Bronchial epithelial cell (primary cell): ENCODE data around the gene TMEM154. TPM values are rescaled to one million over a fixed set of nuclear protein-coding genes. Genes with fewer than 3 reads are reported as not detected.

Experiments
- DNase-seq: peaks from one replicate; pipeline ENCODE4 v3.0.0-alpha.2; 2010; ENCODE audit warnings: low read depth
- FAIRE-seq: peaks from 2 replicates; lab custom pipeline; 2011; peaks lifted over from hg19 to GRCh38; lab: Jason Lieb, UNC
- H3K27me3 ChIP-seq: 2 replicates; pipeline ENCODE4 v1.5.1; 2011; ENCODE audit warnings: low read length; ENCODE audit not compliant: control insufficient read depth, insufficient read depth
- H3K36me3 ChIP-seq: 2 replicates; pipeline ENCODE4 v1.5.1; 2011; ENCODE audit warnings: low read length; ENCODE audit not compliant: control insufficient read depth, insufficient read depth
- H3K4me3 ChIP-seq: 2 replicates; pipeline ENCODE4 v1.5.1; 2011; ENCODE audit warnings: mild to moderate bottlenecking, low read depth, low read length, control low read depth
- total RNA-seq: library from RNA; depleted of rRNA; stranded (reverse); fragments of >200 nt; gene quantifications from 2 replicates; pipeline ENCODE4 v1.2.1, GENCODE V29; 2014
- TF ChIP-seq, protein P1 (sequence below): IDR thresholded peaks from 2 replicates; pipeline ENCODE4 v1.5.1; 2011; ENCODE audit warnings: mild to moderate bottlenecking, moderate library complexity, low read length, control low read depth, inconsistent platforms; ENCODE audit not compliant: insufficient read depth, severe bottlenecking

The TMEM154 gene
- total RNA-seq, 1 donor from 2014 or later, result 22.4 TPM

DNA sequence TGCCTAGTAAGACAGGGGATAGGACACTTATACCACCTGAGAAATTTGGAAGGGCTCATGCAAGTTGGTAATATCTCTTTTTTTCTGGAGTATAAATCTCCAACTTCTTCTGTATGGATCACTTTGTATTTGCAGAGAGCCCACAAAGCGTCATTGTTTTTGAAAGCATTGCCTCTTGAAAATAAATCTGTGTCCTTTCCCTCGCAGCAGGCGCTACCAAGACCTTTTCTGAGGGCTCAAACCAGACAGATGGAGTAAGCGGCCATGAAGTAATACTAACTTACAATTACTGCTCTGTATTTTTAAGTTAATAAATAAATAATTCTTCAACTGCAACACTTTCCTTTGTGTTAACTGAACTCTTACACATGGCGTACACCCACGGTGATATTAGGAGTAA is 87.9 kb downstream of the TMEM154 start:
- FAIRE-seq (no peak), DNase-seq (no peak)
- Histone ChIP-seq H3K4me3 (no peak overlapping the region), H3K27me3 (no peaks in the 10 kb centered on the region), H3K36me3 (no peaks in the 10 kb centered on the region)
- TF ChIP-seq, protein P1, sequence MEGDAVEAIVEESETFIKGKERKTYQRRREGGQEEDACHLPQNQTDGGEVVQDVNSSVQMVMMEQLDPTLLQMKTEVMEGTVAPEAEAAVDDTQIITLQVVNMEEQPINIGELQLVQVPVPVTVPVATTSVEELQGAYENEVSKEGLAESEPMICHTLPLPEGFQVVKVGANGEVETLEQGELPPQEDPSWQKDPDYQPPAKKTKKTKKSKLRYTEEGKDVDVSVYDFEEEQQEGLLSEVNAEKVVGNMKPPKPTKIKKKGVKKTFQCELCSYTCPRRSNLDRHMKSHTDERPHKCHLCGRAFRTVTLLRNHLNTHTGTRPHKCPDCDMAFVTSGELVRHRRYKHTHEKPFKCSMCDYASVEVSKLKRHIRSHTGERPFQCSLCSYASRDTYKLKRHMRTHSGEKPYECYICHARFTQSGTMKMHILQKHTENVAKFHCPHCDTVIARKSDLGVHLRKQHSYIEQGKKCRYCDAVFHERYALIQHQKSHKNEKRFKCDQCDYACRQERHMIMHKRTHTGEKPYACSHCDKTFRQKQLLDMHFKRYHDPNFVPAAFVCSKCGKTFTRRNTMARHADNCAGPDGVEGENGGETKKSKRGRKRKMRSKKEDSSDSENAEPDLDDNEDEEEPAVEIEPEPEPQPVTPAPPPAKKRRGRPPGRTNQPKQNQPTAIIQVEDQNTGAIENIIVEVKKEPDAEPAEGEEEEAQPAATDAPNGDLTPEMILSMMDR, result no peak

DNA sequence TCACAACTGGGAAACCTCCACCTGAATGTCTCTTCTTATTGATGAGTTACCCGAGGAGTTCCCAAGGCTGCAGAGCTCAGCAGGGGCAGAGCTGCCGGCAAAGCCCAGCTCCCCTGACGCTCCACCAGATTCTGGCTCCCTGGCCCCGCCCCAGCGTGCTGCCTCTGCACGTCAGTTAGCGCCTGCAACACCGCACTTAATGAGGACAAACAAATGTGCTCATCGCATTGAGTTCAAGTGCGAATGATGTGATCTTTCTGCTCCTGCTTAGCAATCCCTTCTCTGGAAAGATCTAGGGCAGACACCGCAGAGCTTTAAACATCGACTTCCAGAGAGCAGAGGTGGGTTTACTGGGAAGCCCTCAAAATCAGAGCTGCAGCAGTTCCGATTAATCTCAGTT is 88.4 kb downstream of the TMEM154 start:
- H3K27me3 ChIP-seq, result no peaks in the 10 kb centered on the region
- H3K4me3 ChIP-seq, result no peak overlapping the region
- TF ChIP-seq, protein P1, result no peak
- FAIRE-seq (no peak), DNase-seq (peak; percentile 65)
- no peaks in the 10 kb centered on the region for H3K36me3 ChIP-seq

DNA sequence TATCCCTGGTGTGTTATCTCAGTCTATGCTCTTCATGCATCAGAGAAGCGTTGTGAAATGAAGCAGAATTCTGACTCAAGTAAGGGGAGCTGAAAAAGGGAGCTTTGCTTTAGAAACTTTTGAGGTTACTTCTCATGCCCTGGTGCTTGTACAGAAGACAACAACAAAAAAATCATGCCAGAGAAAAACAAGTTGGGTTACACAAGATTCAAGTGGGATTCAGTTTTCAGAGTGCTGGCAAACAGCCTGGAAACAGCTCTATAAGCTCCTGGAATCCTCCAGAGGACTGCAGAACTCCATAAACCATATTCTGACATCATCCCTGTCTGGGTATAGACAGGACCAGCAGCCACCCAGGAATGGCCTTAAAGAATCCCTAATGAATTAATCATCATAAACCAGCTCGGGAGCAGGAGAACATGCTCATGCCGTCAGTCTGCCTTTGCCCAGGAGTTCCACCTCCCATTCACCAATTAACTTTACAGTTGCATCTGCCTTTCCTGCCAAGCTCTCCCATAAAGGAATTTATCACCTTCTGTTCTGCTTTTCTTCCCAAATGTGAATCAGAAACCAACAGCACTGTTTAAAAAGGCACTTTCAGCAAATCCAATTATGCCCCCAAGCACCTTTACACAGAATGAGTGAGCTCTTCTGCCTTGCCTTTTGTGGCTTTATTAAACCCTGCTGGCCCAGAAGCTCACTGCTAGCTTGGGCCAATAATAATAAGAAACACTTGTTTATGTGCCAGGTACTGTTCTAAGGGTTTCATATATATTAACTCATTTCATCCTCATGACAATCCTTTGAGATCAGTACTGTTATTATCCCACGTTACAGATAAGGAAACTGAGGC is 89.4 kb downstream of the TMEM154 start:
- peak; percentile 73 for FAIRE-seq
- H3K27me3 ChIP-seq, result no peaks in the 10 kb centered on the region
- H3K36me3 ChIP-seq, result no peaks in the 10 kb centered on the region
- H3K4me3 ChIP-seq, result no peak overlapping the region
- DNase-seq, result peak; percentile 94
- TF ChIP-seq, protein P1, result no peak

DNA sequence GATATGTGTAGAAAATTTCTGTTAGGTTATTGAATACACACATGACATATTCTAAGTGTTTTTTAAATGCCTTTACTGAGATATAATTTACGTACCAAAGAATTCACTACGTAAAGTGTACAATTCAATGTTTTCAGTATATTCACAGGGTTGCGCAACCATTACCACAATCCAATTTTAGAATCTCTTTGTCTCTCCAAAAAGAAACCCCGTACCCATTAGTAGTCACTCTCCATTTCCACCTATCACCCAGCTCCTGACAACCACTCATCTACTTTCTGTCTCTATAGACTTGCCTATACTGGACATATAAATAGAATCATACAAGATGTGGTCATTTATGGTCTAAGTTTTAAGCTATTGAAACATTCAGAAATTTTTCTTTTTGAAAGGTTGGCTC is 90.9 kb downstream of the TMEM154 start:
- Histone ChIP-seq H3K4me3 (no peak overlapping the region), H3K27me3 (no peaks in the 10 kb centered on the region), H3K36me3 (no peaks in the 10 kb centered on the region)
- DNase-seq (no peak), FAIRE-seq (no peak)
- TF ChIP-seq, protein P1, result no peak

DNA sequence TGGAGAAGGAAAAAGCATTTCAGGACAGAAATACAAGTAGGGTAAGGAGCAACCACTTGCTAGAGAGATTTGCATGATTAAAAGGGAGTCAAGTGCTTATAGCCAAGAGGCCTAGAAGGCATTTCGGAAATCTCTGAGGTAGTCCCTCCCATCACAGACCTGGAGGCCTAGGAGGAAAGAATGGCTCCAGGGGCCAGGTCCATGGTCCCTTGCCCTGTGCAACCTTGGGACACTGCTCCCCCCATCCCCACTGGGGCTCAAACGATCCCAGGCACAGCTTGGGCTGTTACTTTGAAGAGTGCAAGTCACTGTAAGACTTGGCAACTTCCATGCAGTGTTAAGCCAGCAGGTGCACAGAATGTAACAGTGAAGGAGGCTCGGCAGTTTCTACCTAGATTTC is 92.7 kb downstream of the TMEM154 start:
- no peak for DNase-seq
- TF ChIP-seq, protein P1, result no peak
- Histone ChIP-seq H3K36me3 (no peaks in the 10 kb centered on the region), H3K27me3 (no peaks in the 10 kb centered on the region), H3K4me3 (no peak overlapping the region)
- peak; percentile 47 for FAIRE-seq
